Natural killer cell (primary cell): ENCODE measurements around the gene PROX2. TPM values are rescaled to one million over a fixed set of nuclear protein-coding genes. Genes with fewer than 3 reads are reported as not detected.

Experiments used
- ATAC-seq, 3 donors: fragments of 150-1000 bp in 2 of 3; fragments of 200-7000 bp in 1 of 3; cut with Tn5 transposase; 1 replicate in 1 of 3; 2 replicates in 2 of 3; pipeline ENCODE4 v1.10.0; 2021; ENCODE audit warnings: mild to moderate bottlenecking in 2 of 3, moderate library complexity in 2 of 3
- DNase-seq, 2 donors: peaks; one replicate each; pipeline versions ENCODE4 v3.0.0 to v3.0.0-alpha.2; 2013 to 2021; ENCODE audit warnings: mixed read lengths in 1 of 2
- H3K27ac ChIP-seq: one replicate; pipeline ENCODE4 v1.5.1; 2013; ENCODE audit warnings: mild to moderate bottlenecking, low read length
- H3K27me3 ChIP-seq: one replicate; pipeline ENCODE4 v1.6.1; 2013; ENCODE audit warnings: low read length; ENCODE audit not compliant: control insufficient read depth, insufficient read depth
- H3K36me3 ChIP-seq: one replicate; pipeline ENCODE4 v1.6.1; 2013; ENCODE audit warnings: low read length; ENCODE audit not compliant: control insufficient read depth, insufficient read depth
- H3K4me1 ChIP-seq: one replicate; pipeline ENCODE4 v1.6.1; 2013; ENCODE audit warnings: low read length; ENCODE audit not compliant: control insufficient read depth, insufficient read depth
- H3K4me3 ChIP-seq: one replicate; pipeline ENCODE4 v1.5.1; 2013; ENCODE audit warnings: low read length
- H3K9me3 ChIP-seq: one replicate; pipeline ENCODE4 v1.6.1; 2013; ENCODE audit warnings: low read length; ENCODE audit not compliant: control insufficient read depth, insufficient read depth
- H3K27ac Mint-ChIP-seq, 2 donors: one replicate each; pipeline ENCODE4 v1.8.0; 2022; ENCODE audit warnings: mild to moderate bottlenecking in 2 of 2, mixed read lengths in 2 of 2, moderate library complexity in 1 of 2
- H3K27me3 Mint-ChIP-seq, 2 donors: one replicate each; pipeline ENCODE4 v1.8.0; 2022; ENCODE audit warnings: low read depth in 2 of 2, mixed read lengths in 2 of 2
- H3K36me3 Mint-ChIP-seq: one replicate; pipeline ENCODE4 v1.8.0; 2022; ENCODE audit warnings: mixed read lengths
- H3K4me1 Mint-ChIP-seq, 2 donors: one replicate each; pipeline ENCODE4 v1.8.0; 2022; ENCODE audit warnings: mixed read lengths in 2 of 2
- H3K4me3 Mint-ChIP-seq: one replicate; pipeline ENCODE4 v1.8.0; 2022; ENCODE audit warnings: mild to moderate bottlenecking, moderate library complexity, mixed read lengths
- H3K9me3 Mint-ChIP-seq, 2 donors: one replicate each; pipeline ENCODE4 v1.8.0; 2022; ENCODE audit warnings: mixed read lengths in 2 of 2
- WGBS: methylation state at CpG from one replicate; pipeline ENCODE4 v1.1.7; 2013; ENCODE audit warnings: missing lambda C conversion rate; ENCODE audit not compliant: insufficient coverage; 5-methylcytosine and 5-hydroxymethylcytosine counted together
- intact Hi-C: fragments of 100-400 bp; cut with micrococcal nuclease; formaldehyde crosslinking; loops from one replicate; pipeline ENCODE4 v1.14.2; 2022
- total RNA-seq, 4 donors: library from RNA; stranded (reverse); fragments of 120-200 nt in 1 of 4; gene quantifications; one replicate each; pipeline versions ENCODE4 v1.2.3 to v1.2.4, GENCODE V29; 2013 to 2022
- TF ChIP-seq, protein P1 (sequence below): fragments of 200-600 bp; IDR thresholded peaks from one replicate; pipeline ENCODE4 v1.8.0; 2022; ENCODE audit warnings: antibody characterized with exemption

Gene PROX2
- total RNA-seq, 3 donors from 2014 or later (not counting 1 experiment from before 2014, with no cell fraction given): 5.1 to 7.1 (median 5.7) TPM

DNA sequence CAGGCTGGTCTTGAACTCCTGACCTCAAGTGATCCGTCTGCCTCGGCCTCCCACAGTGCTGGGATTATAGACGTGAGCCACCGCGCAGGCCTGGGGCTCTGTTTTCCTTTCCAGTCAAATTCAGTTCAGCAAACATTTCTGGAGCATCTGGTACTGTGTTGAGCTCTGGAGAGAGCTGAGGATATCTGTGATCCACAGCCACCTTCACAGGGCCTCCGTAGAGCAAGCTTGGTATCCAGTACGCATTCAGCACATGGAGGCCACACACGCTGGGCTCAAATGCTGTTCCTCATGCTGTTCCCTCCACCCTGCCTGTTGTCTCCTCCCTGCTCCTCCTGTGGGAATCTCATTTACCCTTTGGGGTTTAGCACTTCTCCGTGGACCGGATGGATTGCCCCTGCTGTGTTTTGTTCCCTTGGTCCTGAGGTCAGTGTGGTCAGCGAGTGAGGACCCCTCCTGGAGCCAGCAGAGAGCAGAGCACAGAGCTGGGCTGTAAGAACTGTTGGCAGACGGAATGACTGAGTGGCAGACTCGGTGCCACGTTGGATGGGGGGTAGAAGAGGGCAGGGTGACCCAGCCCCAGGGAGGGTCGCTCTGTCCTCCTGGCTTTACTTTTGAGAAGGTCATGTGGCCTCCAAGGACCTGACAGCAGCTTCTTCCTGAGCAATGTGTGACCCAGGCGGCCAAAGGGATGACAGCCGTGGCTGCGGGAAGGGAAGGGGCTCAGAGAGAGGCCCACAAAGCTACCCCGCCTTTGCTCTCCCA is 46.2 kb upstream of the PROX2 start:
- intact Hi-C loops: no loop called here
- Mint-ChIP-seq H3K27ac (peak overlapping the region in 1 of 2 donors; percentile 52), H3K9me3 (no peaks in the 10 kb centered on the region), H3K36me3 (no peaks in the 10 kb centered on the region), H3K27me3 (peaks cover 12 to 14% of the 10 kb centered on the region in 2 donors), H3K4me1 (peaks cover 0 to 3% of the 10 kb centered on the region in 2 donors), H3K4me3 (peak overlapping the region; percentile 73)
- no peak overlapping the region for H3K27ac ChIP-seq
- no peaks in the 10 kb centered on the region for H3K36me3 ChIP-seq
- DNase-seq: no peak
- WGBS: 90% methylated on average over 19 of the region's 19 CpGs
- H3K27me3 ChIP-seq: no peaks in the 10 kb centered on the region
- TF ChIP-seq, protein P1, sequence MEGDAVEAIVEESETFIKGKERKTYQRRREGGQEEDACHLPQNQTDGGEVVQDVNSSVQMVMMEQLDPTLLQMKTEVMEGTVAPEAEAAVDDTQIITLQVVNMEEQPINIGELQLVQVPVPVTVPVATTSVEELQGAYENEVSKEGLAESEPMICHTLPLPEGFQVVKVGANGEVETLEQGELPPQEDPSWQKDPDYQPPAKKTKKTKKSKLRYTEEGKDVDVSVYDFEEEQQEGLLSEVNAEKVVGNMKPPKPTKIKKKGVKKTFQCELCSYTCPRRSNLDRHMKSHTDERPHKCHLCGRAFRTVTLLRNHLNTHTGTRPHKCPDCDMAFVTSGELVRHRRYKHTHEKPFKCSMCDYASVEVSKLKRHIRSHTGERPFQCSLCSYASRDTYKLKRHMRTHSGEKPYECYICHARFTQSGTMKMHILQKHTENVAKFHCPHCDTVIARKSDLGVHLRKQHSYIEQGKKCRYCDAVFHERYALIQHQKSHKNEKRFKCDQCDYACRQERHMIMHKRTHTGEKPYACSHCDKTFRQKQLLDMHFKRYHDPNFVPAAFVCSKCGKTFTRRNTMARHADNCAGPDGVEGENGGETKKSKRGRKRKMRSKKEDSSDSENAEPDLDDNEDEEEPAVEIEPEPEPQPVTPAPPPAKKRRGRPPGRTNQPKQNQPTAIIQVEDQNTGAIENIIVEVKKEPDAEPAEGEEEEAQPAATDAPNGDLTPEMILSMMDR: no peak
- H3K4me3 ChIP-seq: no peak overlapping the region
- H3K9me3 ChIP-seq: no peaks in the 10 kb centered on the region
- no peak for ATAC-seq
- H3K4me1 ChIP-seq: peaks cover 10% of the 10 kb centered on the region

DNA sequence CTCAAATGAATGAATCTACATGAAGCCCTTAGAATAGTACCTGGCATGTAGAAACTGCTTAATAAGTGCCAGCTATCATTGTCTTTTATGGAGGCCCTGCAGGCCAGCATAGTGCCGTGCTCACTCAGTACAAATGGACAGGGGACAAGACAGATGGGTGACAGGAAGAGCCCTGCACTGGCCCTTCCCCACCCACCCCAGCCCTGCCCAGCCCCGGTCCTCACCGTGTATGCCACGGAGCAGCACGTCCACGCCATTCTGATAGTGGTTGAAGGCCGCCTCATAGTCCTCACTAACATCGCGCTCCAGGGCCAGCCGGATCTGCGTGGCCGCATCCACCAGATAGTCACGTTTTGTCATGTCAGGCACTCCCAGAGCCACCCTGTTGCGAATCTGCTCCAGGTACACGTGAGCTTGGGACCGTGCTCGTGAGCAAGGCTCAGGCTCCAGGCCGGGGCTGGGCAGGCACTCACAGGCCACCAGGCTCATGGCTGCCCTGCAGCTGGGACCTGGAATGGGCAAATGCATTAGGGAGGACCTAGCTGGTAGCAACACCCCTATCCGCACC is 45.2 kb upstream of the PROX2 start:
- peaks cover 10% of the 10 kb centered on the region for H3K4me1 ChIP-seq
- H3K4me3 Mint-ChIP-seq: no peak overlapping the region
- no peak overlapping the region for H3K27ac Mint-ChIP-seq
- WGBS: 93% methylated on average over 18 of the region's 19 CpGs
- H3K9me3 Mint-ChIP-seq: no peaks in the 10 kb centered on the region
- H3K27me3 Mint-ChIP-seq: peaks cover 3 to 9% of the 10 kb centered on the region in 2 donors
- ATAC-seq: no peak
- H3K36me3 Mint-ChIP-seq: no peaks in the 10 kb centered on the region
- no peak for DNase-seq
- H3K27ac ChIP-seq: no peak overlapping the region
- no peaks in the 10 kb centered on the region for H3K36me3 ChIP-seq
- no peak overlapping the region for H3K4me3 ChIP-seq
- TF ChIP-seq, protein P1: no peak
- no peaks in the 10 kb centered on the region for H3K27me3 ChIP-seq
- H3K9me3 ChIP-seq: no peaks in the 10 kb centered on the region
- intact Hi-C loops: no loop called here
- peaks cover 0 to 3% of the 10 kb centered on the region in 2 donors for H3K4me1 Mint-ChIP-seq

DNA sequence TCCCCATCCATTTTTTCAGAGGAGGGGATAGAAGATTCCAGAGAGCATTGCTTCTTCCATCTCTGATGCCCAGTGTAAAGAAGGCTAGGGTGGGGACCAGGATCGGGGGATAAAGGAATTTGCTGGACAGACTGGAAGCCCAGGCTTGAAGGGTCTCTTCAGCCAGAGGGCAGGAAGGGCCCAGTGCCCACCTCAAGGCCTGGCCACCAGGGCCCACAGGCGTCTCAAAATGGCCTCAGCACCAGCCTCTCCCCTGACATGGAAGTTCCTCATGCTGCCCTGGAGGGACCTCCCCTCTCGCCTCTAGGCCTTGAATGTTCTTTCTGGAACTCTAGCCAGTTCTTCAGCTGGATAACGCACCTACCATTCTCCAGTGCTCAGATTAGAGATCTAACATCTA is 44.3 kb upstream of the PROX2 start:
- no peak overlapping the region for H3K27ac Mint-ChIP-seq
- no peaks in the 10 kb centered on the region for H3K36me3 ChIP-seq
- TF ChIP-seq, protein P1: no peak
- H3K4me1 ChIP-seq: peaks cover 10% of the 10 kb centered on the region
- DNase-seq: no peak
- peaks cover 0 to 3% of the 10 kb centered on the region in 2 donors for H3K4me1 Mint-ChIP-seq
- H3K27me3 Mint-ChIP-seq: peaks cover 0 to 5% of the 10 kb centered on the region in 2 donors
- H3K4me3 ChIP-seq: no peak overlapping the region
- H3K9me3 ChIP-seq: no peaks in the 10 kb centered on the region
- H3K27ac ChIP-seq: no peak overlapping the region
- no peaks in the 10 kb centered on the region for H3K9me3 Mint-ChIP-seq
- no peak for ATAC-seq
- intact Hi-C loops: no loop called here
- H3K27me3 ChIP-seq: no peaks in the 10 kb centered on the region
- H3K4me3 Mint-ChIP-seq: no peak overlapping the region
- H3K36me3 Mint-ChIP-seq: no peaks in the 10 kb centered on the region
- WGBS: 90% methylated on average over 4 of the region's 4 CpGs
